ENCODE results near the gene FBXO41.

Gene FBXO41

GRCh38 chr2:73246850-73247249 is 37.4 kb downstream of the FBXO41 start:
- no peak for DNase-seq
- H3K4me1 ChIP-seq (ENCODE audit: control extremely low read depth in 1 of 4, control insufficient read depth in 4 of 4, insufficient read depth in 4 of 4, low read length in 3 of 4) = no peaks in the 10 kb centered on the region
- no peaks in the 10 kb centered on the region for H3K9me3 ChIP-seq (ENCODE audit: control extremely low read depth in 1 of 5, control insufficient read depth in 4 of 5, insufficient read depth in 2 of 5, low read depth in 1 of 5, low read length in 4 of 5)
- CTCF ChIA-PET = interaction anchor here (1.1 to 1.6 kb wide), 2 partner anchors 24 to 34 kb away, joined by 4 read pairs; no protein-coding TSS in a partner anchor
- POLR2A ChIA-PET = no interaction called here
- peak overlapping the region in 1 of 2 experiments; percentile 2 for H3K27ac ChIP-seq (ENCODE audit: insufficient read depth in 1 of 2, low read depth in 1 of 2, low read length in 2 of 2, poor library complexity in 1 of 2, severe bottlenecking in 2 of 2)
- peaks cover 48 to 97% (median 87%) of the 10 kb centered on the region in 4 experiments for H3K36me3 ChIP-seq (ENCODE audit: control insufficient read depth in 4 of 4, insufficient read depth in 4 of 4, low read length in 3 of 4)
- 80% methylated on average over 2 of the region's 3 CpGs for WGBS (ENCODE audit: insufficient coverage)
- no peak overlapping the region for H3K4me3 ChIP-seq (ENCODE audit: control insufficient read depth in 1 of 7, extremely low read depth in 1 of 7, insufficient read depth in 4 of 7, low read depth in 2 of 7, low read length in 6 of 7)
- H3K27me3 ChIP-seq (replicated peaks in 2 of 5; ENCODE audit: control insufficient read depth in 4 of 5, insufficient read depth in 5 of 5, low read length in 4 of 5) = no peaks in the 10 kb centered on the region

- Histone ChIP-seq H3K4me1 (ENCODE audit: control extremely low read depth in 1 of 4, control insufficient read depth in 4 of 4, insufficient read depth in 4 of 4, low read length in 3 of 4) (no peaks in the 10 kb centered on the region), H3K36me3 (ENCODE audit: control insufficient read depth in 4 of 4, insufficient read depth in 4 of 4, low read length in 3 of 4) (peaks cover 36 to 91% (median 80%) of the 10 kb centered on the region in 4 experiments), H3K4me3 (ENCODE audit: control insufficient read depth in 1 of 7, extremely low read depth in 1 of 7, insufficient read depth in 4 of 7, low read depth in 2 of 7, low read length in 6 of 7) (no peak overlapping the region), H3K27me3 (replicated peaks in 2 of 5; ENCODE audit: control insufficient read depth in 4 of 5, insufficient read depth in 5 of 5, low read length in 4 of 5) (no peaks in the 10 kb centered on the region), H3K27ac (ENCODE audit: insufficient read depth in 1 of 2, low read depth in 1 of 2, low read length in 2 of 2, poor library complexity in 1 of 2, severe bottlenecking in 2 of 2) (no peak overlapping the region), H3K9me3 (ENCODE audit: control extremely low read depth in 1 of 5, control insufficient read depth in 4 of 5, insufficient read depth in 2 of 5, low read depth in 1 of 5, low read length in 4 of 5) (no peaks in the 10 kb centered on the region)
- 100% methylated on average over 2 of the region's 3 CpGs for WGBS (ENCODE audit: insufficient coverage)
- CTCF ChIA-PET = interaction anchor here (1.1 to 1.6 kb wide), 3 partner anchors 9 to 49 kb away, joined by 3 to 7 read pairs (median 5); partner anchors contain the start of gene EGR4
- POLR2A ChIA-PET = interaction anchor here (1.5 kb wide), 1 partner anchor 9 kb away, joined by 3 read pairs; no protein-coding TSS in a partner anchor
- no peak for DNase-seq
These were observed 39.7 kb downstream of the FBXO41 start for GRCh38 chr2:73244580-73244979.

GRCh38 chr2:73243884-73244570 is 40.3 kb downstream of the FBXO41 start:
- DNase-seq = no peak
- H3K36me3 ChIP-seq (ENCODE audit: control insufficient read depth in 4 of 4, insufficient read depth in 4 of 4, low read length in 3 of 4) = peaks cover 33 to 91% (median 80%) of the 10 kb centered on the region in 4 experiments
- no peak overlapping the region for H3K4me3 ChIP-seq (ENCODE audit: control insufficient read depth in 1 of 7, extremely low read depth in 1 of 7, insufficient read depth in 4 of 7, low read depth in 2 of 7, low read length in 6 of 7)
- no peaks in the 10 kb centered on the region for H3K9me3 ChIP-seq (ENCODE audit: control extremely low read depth in 1 of 5, control insufficient read depth in 4 of 5, insufficient read depth in 2 of 5, low read depth in 1 of 5, low read length in 4 of 5)
- ChIA-PET CTCF (interaction anchor here (1.0 to 1.8 kb wide), 4 partner anchors 8 to 46 kb away, joined by 4 to 7 read pairs (median 5); partner anchors contain the start of genes CCT7 and PRADC1), POLR2A (interaction anchor here (1.5 kb wide), 1 partner anchor 9 kb away, joined by 3 read pairs; no protein-coding TSS in a partner anchor)
- no peaks in the 10 kb centered on the region for H3K27me3 ChIP-seq (replicated peaks in 2 of 5; ENCODE audit: control insufficient read depth in 4 of 5, insufficient read depth in 5 of 5, low read length in 4 of 5)
- H3K27ac ChIP-seq (ENCODE audit: insufficient read depth in 1 of 2, low read depth in 1 of 2, low read length in 2 of 2, poor library complexity in 1 of 2, severe bottlenecking in 2 of 2) = no peak overlapping the region
- 77% methylated on average over 4 of the region's 5 CpGs for WGBS (ENCODE audit: insufficient coverage)
- no peaks in the 10 kb centered on the region for H3K4me1 ChIP-seq (ENCODE audit: control extremely low read depth in 1 of 4, control insufficient read depth in 4 of 4, insufficient read depth in 4 of 4, low read length in 3 of 4)

GRCh38 chr2:73239776-73240175 is 44.5 kb downstream of the FBXO41 start:
- H3K4me1 ChIP-seq (ENCODE audit: control extremely low read depth in 1 of 4, control insufficient read depth in 4 of 4, insufficient read depth in 4 of 4, low read length in 3 of 4) = peaks cover 11 to 19% (median 14%) of the 10 kb centered on the region in 4 experiments
- no peak overlapping the region for H3K4me3 ChIP-seq (ENCODE audit: control insufficient read depth in 1 of 7, extremely low read depth in 1 of 7, insufficient read depth in 4 of 7, low read depth in 2 of 7, low read length in 6 of 7)
- CTCF ChIA-PET = no interaction called here
- POLR2A ChIA-PET = no interaction called here
- no peaks in the 10 kb centered on the region for H3K9me3 ChIP-seq (ENCODE audit: control extremely low read depth in 1 of 5, control insufficient read depth in 4 of 5, insufficient read depth in 2 of 5, low read depth in 1 of 5, low read length in 4 of 5)
- H3K27ac ChIP-seq (ENCODE audit: insufficient read depth in 1 of 2, low read depth in 1 of 2, low read length in 2 of 2, poor library complexity in 1 of 2, severe bottlenecking in 2 of 2) = peak overlapping the region in 1 of 2 experiments; percentile 30
- 78% methylated on average over 3 of the region's 3 CpGs for WGBS (ENCODE audit: insufficient coverage)
- no peaks in the 10 kb centered on the region for H3K27me3 ChIP-seq (replicated peaks in 2 of 5; ENCODE audit: control insufficient read depth in 4 of 5, insufficient read depth in 5 of 5, low read length in 4 of 5)
- DNase-seq = no peak
- H3K36me3 ChIP-seq (ENCODE audit: control insufficient read depth in 4 of 4, insufficient read depth in 4 of 4, low read length in 3 of 4) = peaks cover 21 to 73% (median 44%) of the 10 kb centered on the region in 4 experiments

GRCh38 chr2:73238976-73239375 is 45.3 kb downstream of the FBXO41 start:
- POLR2A ChIA-PET = no interaction called here
- peaks cover 16 to 65% (median 36%) of the 10 kb centered on the region in 4 experiments for H3K36me3 ChIP-seq (ENCODE audit: control insufficient read depth in 4 of 4, insufficient read depth in 4 of 4, low read length in 3 of 4)
- CTCF ChIA-PET = interaction anchor here (1.1 to 1.2 kb wide), 2 partner anchors 9 to 15 kb away, joined by 3 to 5 read pairs; no protein-coding TSS in a partner anchor
- H3K4me1 ChIP-seq (ENCODE audit: control extremely low read depth in 1 of 4, control insufficient read depth in 4 of 4, insufficient read depth in 4 of 4, low read length in 3 of 4) = peaks cover 12 to 22% (median 15%) of the 10 kb centered on the region in 4 experiments
- 100% methylated on average over 1 of the region's 1 CpG for WGBS (ENCODE audit: insufficient coverage)
- no peaks in the 10 kb centered on the region for H3K27me3 ChIP-seq (replicated peaks in 2 of 5; ENCODE audit: control insufficient read depth in 4 of 5, insufficient read depth in 5 of 5, low read length in 4 of 5)
- H3K9me3 ChIP-seq (ENCODE audit: control extremely low read depth in 1 of 5, control insufficient read depth in 4 of 5, insufficient read depth in 2 of 5, low read depth in 1 of 5, low read length in 4 of 5) = no peaks in the 10 kb centered on the region
- H3K27ac ChIP-seq (ENCODE audit: insufficient read depth in 1 of 2, low read depth in 1 of 2, low read length in 2 of 2, poor library complexity in 1 of 2, severe bottlenecking in 2 of 2) = no peak overlapping the region
- DNase-seq = no peak
- H3K4me3 ChIP-seq (ENCODE audit: control insufficient read depth in 1 of 7, extremely low read depth in 1 of 7, insufficient read depth in 4 of 7, low read depth in 2 of 7, low read length in 6 of 7) = no peak overlapping the region

GRCh38 chr2:73238149-73238548 is 46.1 kb downstream of the FBXO41 start:
- Histone ChIP-seq H3K36me3 (ENCODE audit: control insufficient read depth in 4 of 4, insufficient read depth in 4 of 4, low read length in 3 of 4) (peaks cover 16 to 57% (median 29%) of the 10 kb centered on the region in 4 experiments), H3K4me1 (ENCODE audit: control extremely low read depth in 1 of 4, control insufficient read depth in 4 of 4, insufficient read depth in 4 of 4, low read length in 3 of 4) (peaks cover 12 to 29% (median 20%) of the 10 kb centered on the region in 4 experiments), H3K9me3 (ENCODE audit: control extremely low read depth in 1 of 5, control insufficient read depth in 4 of 5, insufficient read depth in 2 of 5, low read depth in 1 of 5, low read length in 4 of 5) (no peaks in the 10 kb centered on the region), H3K27me3 (replicated peaks in 2 of 5; ENCODE audit: control insufficient read depth in 4 of 5, insufficient read depth in 5 of 5, low read length in 4 of 5) (no peaks in the 10 kb centered on the region), H3K27ac (ENCODE audit: insufficient read depth in 1 of 2, low read depth in 1 of 2, low read length in 2 of 2, poor library complexity in 1 of 2, severe bottlenecking in 2 of 2) (peak overlapping the region in 1 of 2 experiments; percentile 52), H3K4me3 (ENCODE audit: control insufficient read depth in 1 of 7, extremely low read depth in 1 of 7, insufficient read depth in 4 of 7, low read depth in 2 of 7, low read length in 6 of 7) (no peak overlapping the region)
- WGBS (ENCODE audit: insufficient coverage) = no CpG with 5 or more reads among the region's 3 CpGs
- ChIA-PET POLR2A (no interaction called here), CTCF (interaction anchor here (0.5 to 1.2 kb wide), 6 partner anchors 10 to 1896 kb away, joined by 3 to 5 read pairs (median 3); no protein-coding TSS in a partner anchor)
- DNase-seq = no peak

GRCh38 chr2:73237168-73237567 is 47.1 kb downstream of the FBXO41 start:
- POLR2A ChIA-PET = no interaction called here

More at GRCh38 chr2:73237168-73237567, 47.1 kb downstream of the FBXO41 start:
- Histone ChIP-seq H3K9me3 (ENCODE audit: control extremely low read depth in 1 of 5, control insufficient read depth in 4 of 5, insufficient read depth in 2 of 5, low read depth in 1 of 5, low read length in 4 of 5) (no peaks in the 10 kb centered on the region), H3K27ac (ENCODE audit: insufficient read depth in 1 of 2, low read depth in 1 of 2, low read length in 2 of 2, poor library complexity in 1 of 2, severe bottlenecking in 2 of 2) (peak overlapping the region in 1 of 2 experiments; percentile 52), H3K36me3 (ENCODE audit: control insufficient read depth in 4 of 4, insufficient read depth in 4 of 4, low read length in 3 of 4) (peaks cover 14 to 49% (median 21%) of the 10 kb centered on the region in 4 experiments), H3K4me1 (ENCODE audit: control extremely low read depth in 1 of 4, control insufficient read depth in 4 of 4, insufficient read depth in 4 of 4, low read length in 3 of 4) (peaks cover 16 to 38% (median 27%) of the 10 kb centered on the region in 4 experiments), H3K4me3 (ENCODE audit: control insufficient read depth in 1 of 7, extremely low read depth in 1 of 7, insufficient read depth in 4 of 7, low read depth in 2 of 7, low read length in 6 of 7) (no peak overlapping the region), H3K27me3 (replicated peaks in 2 of 5; ENCODE audit: control insufficient read depth in 4 of 5, insufficient read depth in 5 of 5, low read length in 4 of 5) (no peaks in the 10 kb centered on the region)
- DNase-seq = no peak
- WGBS (ENCODE audit: insufficient coverage) = 75% methylated on average over 1 of the region's 1 CpG
- CTCF ChIA-PET = interaction anchor here (1.0 to 1.1 kb wide), 3 partner anchors 22 to 54 kb away, joined by 3 read pairs; no protein-coding TSS in a partner anchor
